Motor neuron (in vitro differentiated cells): ENCODE measurements around the gene BCORL1. TPM values are rescaled to one million over a fixed set of nuclear protein-coding genes. Genes with fewer than 3 reads are reported as not detected.
A peak's percentile ranks its signal among the peaks of the same experiment; 100 is the strongest.

Source experiments
- ATAC-seq, 8 experiments: fragments of 200-7000 bp; cut with Tn5 transposase; replicated peaks in 6 of 8; 2 replicates each; pipeline ENCODE4 v1.8.0; 2021; ENCODE audit warnings: mild to moderate bottlenecking in 8 of 8, moderate library complexity in 8 of 8
- H3K27ac ChIP-seq, 2 donors: fragments of 250-450 bp; sonication (Bioruptor Pico); 2 replicates each; pipeline ENCODE4 v1.9.0; 2021; ENCODE audit warnings: antibody characterized with exemption in 2 of 2, mild to moderate bottlenecking in 2 of 2, moderate library complexity in 1 of 2
- H3K4me1 ChIP-seq, 2 donors: fragments of 250-450 bp; sonication (Bioruptor Pico); replicated peaks in 1 of 2; 2 replicates each; pipeline ENCODE4 v1.6.1; 2021; ENCODE audit warnings: antibody characterized with exemption in 2 of 2, mild to moderate bottlenecking in 2 of 2, moderate library complexity in 1 of 2
- H3K4me3 ChIP-seq, 5 donors: fragments of 250-450 bp; sonication (Bioruptor Pico); 2 replicates each; pipeline ENCODE4 v1.9.0; 2021; ENCODE audit warnings: antibody characterized with exemption in 5 of 5, mild to moderate bottlenecking in 5 of 5, moderate library complexity in 4 of 5
- whole genome bisulfite sequencing, 10 experiments: fragments of 450-650 bp; shearing (Covaris generic); methylation state at CpG; one replicate each; pipeline ENCODE4 v1.0.0; 2022; 5-methylcytosine and 5-hydroxymethylcytosine counted together
- in situ Hi-C, 9 experiments: fragments of 400-800 bp; cut with MboI; loops; one replicate each; pipeline ENCODE4 v1.15.0; 2021; ENCODE audit warnings: low sequenced_read_pairs in 9 of 9, low pct_unique_long_range_greater_than_20kb in 2 of 9; ENCODE audit not compliant: unreplicated experiment in 9 of 9
- total RNA-seq, 8 experiments: library from RNA; unstranded; fragments of 300-600 nt; gene quantifications; 2 replicates each; pipeline versions ENCODE4 v1.2.3 to v1.2.4, GENCODE V29; 2022

The BCORL1 gene
- total RNA-seq, 8 experiments from 2014 or later, result 1.7 to 13.3 (median 5.9) TPM

DNA sequence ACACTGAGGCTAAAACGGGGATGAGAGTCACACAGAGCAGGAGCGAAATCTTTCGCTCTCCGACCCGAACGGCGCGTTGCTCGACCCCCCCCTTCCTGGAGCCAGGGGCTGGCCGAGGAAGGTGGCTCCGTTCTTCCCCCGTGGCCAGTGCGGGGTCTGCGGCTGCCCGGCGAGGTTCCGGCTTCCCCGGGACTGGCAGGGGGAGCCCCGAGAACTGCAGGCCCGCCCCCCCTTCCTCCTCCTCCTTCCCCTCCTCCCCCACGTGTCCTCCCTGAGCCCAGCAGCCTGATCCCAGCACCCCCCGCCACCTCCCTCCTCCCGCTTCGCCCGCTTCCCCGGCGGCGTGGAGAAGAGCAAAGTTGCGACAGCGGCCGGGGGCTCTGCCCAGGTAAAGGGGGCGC lies 2.4 kb upstream of the BCORL1 start:
- WGBS, 10 experiments, result no CpG with 5 or more reads among the region's 32 CpGs
- ATAC-seq, result peak in 2 of 8 experiments; percentile 0 to 1
- Histone ChIP-seq H3K27ac (peak overlapping the region in 1 of 2 donors; percentile 69), H3K4me3 (peak overlapping the region in 1 of 5 donors; percentile 17), H3K4me1 (peaks cover 0 to 7% of the 10 kb centered on the region in 2 donors)
- in situ Hi-C loops, result no loop called here

DNA sequence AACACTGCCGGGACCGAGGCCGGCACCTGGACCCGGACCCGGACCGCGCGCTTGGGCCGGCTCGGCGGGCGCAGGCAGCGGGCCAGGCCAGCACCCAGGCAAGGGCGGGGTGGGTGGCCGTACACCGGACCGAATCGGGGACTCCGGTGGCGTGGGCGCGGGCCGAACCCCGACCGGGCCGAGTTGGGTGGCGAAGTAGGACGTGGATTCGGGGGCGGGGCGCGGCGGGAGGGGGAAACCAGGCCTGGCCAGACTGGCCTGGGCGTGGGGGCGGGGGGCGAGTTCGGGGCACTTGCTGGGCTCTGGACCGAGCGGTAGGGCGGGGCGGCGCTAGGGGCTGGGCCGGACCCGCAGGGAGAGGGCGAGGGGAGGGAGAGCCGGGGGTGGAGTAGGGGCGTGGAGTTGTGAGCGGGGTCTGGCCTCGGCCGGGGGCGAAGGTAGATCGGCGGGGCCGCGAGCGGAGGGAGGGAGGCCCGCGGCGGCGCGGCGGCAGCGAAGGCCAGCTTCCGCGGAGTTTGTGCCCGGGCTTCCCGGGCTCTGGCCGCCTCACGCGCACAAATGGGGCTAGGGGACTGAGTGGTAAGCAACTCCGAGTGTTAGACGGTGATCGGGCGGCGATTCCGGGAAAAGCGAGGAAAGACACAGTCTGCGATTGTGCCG lies 1.8 kb upstream of the BCORL1 start:
- WGBS, 10 experiments, result no CpG with 5 or more reads among the region's 79 CpGs
- in situ Hi-C loops, result no loop called here
- ATAC-seq, result peak in 6 of 8 experiments; percentile 1 to 30 (median 11)
- Histone ChIP-seq H3K4me1 (peaks cover 0 to 11% of the 10 kb centered on the region in 2 donors), H3K4me3 (peak overlapping the region in 1 of 5 donors; percentile 17), H3K27ac (peak overlapping the region in 1 of 2 donors; percentile 50)

DNA sequence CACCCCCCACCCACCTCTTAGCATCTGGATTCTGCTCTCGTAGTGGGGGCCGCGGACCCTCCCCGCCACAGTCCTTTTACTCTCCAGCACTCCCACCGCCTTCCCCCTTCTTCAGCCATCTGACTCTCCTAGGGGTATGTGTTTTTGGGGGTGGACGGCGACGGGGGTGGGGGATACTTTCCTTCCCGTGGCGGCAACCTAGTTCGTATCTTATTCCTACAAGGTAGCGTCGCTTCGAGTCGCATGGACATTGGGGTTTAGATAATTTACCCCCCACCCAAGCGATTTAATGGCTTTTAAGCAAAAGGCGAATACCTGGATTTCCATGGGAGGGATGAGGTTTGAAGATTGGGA lies 1.3 kb upstream of the BCORL1 start:
- Histone ChIP-seq H3K4me1 (peaks cover 0 to 11% of the 10 kb centered on the region in 2 donors), H3K4me3 (peak overlapping the region in 1 of 5 donors; percentile 17), H3K27ac (no peak overlapping the region)
- in situ Hi-C loops, result no loop called here
- ATAC-seq, result no peak
- WGBS, 10 experiments, result 18% methylated on average over 7 of the region's 17 CpGs; no CpG with 5 or more reads in 9 of the 10 experiments

DNA sequence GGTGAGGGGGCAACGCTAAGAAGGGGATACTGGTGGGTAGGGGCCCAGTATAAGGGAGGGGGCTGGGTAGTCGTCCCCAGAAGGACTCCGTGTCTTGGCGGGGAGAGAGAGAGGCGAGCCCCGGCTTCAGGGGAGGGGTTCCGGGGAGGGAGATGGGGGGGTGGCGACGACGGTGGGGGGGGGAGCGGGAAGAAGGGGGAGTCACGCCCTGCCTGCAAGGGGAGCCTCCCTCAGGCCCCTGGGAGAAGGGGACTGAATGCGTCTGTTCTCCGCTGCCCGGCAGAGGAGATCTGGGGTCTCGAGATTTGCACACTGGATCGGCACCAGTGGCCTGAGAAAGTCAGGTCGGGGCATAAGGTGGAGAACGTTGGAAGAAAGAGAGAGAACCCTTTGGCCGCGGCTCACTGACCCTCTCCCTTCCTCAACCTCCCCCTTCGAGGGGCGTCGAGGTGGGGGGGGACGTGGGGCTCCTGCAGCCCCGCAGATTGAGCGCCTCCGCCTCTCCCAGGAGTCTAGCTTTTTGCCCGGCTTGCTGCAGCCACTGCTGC lies 609 bp upstream of the BCORL1 start:
- no peak for ATAC-seq
- H3K27ac ChIP-seq, result peak overlapping the region in 1 of 2 donors; percentile 43
- peak overlapping the region in 1 of 5 donors; percentile 17 for H3K4me3 ChIP-seq
- no CpG with 5 or more reads among the region's 29 CpGs for WGBS, 10 experiments
- peaks cover 0 to 11% of the 10 kb centered on the region in 2 donors for H3K4me1 ChIP-seq
- in situ Hi-C loops, result no loop called here

DNA sequence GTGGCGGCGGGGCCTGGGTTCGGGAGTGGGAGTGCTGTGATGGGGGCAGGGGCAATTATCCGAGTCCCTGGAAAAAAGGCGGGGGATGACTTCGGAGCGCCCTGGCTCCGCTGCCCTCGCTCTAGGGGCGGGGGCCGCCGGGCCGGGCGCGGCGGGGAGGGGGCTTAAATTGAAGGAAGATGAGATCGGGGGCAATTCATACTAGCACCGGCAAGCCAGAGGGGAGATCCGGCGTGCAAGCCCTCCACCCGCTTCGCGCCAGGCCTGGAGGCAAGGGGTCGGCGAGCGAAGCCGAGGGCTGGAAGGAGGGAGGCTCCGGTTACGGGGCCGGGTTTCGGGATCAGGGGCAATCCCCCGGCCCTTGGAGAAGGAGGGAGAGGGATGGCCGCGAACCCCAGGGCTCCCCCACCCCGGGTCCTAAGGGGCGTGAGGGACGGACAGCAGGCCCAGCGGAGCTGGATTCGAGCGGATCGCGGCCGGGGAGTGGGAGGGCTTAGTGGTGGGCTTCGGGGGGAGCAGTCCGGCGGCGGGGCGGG lies 1.2 kb downstream of the BCORL1 start:
- H3K4me3 ChIP-seq, result no peak overlapping the region
- in situ Hi-C loops, result no loop called here
- peak in 6 of 8 experiments; percentile 1 to 25 (median 12) for ATAC-seq
- H3K27ac ChIP-seq, result no peak overlapping the region
- no CpG with 5 or more reads among the region's 48 CpGs for WGBS, 10 experiments
- H3K4me1 ChIP-seq, result peaks cover 0 to 11% of the 10 kb centered on the region in 2 donors

DNA sequence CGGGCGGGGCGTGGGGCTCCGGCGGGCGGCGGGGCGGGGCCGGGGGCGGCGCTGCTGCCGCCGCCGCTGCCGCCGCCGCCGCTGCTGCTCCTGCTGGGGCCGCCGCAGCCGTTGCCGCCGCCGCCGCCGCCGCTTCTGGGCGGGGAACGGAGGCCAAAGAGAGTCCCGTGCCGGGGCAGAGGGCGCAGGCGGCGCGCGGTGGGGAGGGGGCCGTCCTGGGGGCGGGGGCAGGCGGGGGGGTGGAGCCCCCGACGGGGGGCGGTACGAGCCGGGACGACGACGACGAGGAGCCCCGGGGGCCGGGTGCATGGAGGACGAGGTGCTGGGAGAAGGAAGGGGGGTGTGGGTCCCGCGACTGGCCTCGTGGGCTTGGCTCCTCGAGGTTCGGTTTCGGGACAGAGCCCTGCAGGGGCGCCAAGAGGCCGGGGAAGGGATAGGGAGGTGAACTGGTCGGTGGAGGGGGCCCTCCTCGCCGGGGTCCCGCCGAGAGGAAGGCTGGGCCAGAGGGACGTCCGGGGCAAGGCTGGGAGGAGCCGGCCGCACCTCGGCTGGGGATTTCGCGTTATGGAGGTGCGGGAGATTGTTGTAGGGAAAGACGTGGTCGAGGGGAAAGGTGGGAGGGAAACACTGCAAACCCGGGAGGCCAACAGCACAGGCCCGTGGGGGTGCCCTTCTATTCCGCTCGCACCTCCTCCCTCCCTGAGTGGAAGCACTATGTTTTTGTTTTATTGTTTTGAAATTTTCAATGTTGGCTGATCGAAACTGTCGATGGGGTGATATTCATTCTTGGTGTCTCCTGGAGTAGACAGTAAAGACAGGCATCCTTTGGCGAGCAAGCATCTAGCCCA lies 1.9 kb downstream of the BCORL1 start:
- WGBS, 10 experiments, result 5 to 38% methylated on average over 3 of the region's 81 CpGs; no CpG with 5 or more reads in 8 of the 10 experiments
- Histone ChIP-seq H3K4me1 (peaks cover 0 to 11% of the 10 kb centered on the region in 2 donors), H3K27ac (peak overlapping the region in 1 of 2 donors; percentile 46), H3K4me3 (no peak overlapping the region)
- in situ Hi-C loops, result no loop called here
- peak; percentile 2 to 9 (median 3) for ATAC-seq

DNA sequence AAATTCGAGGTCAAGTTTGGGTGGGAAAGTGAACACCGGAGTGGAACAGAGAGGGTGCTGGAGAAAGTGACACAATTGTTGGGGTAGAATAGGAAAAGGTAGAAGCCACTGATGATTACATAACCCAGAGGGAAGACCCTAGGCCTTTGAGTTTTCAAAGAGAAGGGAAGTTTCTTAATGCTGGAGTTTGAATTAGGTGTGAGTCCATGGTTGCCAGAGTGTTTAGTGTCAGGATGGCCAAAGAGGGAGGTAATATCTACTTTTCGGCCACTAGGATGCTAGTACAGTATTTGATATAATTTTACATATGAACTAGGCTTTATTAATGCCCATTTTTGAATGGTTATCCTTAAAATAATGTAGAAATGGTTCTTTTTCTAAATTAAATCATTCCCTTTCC lies 5.4 kb downstream of the BCORL1 start:
- no peak overlapping the region for H3K4me3 ChIP-seq
- H3K27ac ChIP-seq, result no peak overlapping the region
- no peak for ATAC-seq
- 0 to 80% (median 53%) methylated on average over 1 to 3 of the region's 3 CpGs; no CpG with 5 or more reads in 6 of the 10 experiments for WGBS, 10 experiments
- peaks cover 0 to 5% of the 10 kb centered on the region in 2 donors for H3K4me1 ChIP-seq
- in situ Hi-C loops, result no loop called here

DNA sequence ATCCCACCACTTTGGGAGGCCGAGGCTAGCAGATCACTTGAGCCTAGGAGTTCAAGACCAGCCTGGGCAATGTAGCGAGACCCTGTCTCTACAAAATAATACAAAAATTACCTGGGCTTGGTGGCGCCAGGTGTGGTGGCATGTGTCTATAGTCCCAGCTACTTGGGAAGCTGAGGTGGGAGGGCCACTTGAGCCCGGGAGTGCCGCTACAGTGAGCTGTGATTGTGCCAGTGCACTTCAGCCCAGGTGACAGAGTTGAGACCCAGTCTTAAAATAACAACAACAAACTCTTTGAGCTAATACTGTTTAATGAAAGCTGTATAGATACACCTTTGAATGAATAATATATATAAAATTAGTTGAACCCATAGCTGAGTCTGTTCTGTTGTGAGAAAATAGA lies 9.7 kb downstream of the BCORL1 start:
- H3K27ac ChIP-seq, result no peak overlapping the region
- no peak overlapping the region for H3K4me3 ChIP-seq
- H3K4me1 ChIP-seq, result no peaks in the 10 kb centered on the region
- in situ Hi-C loops, result no loop called here
- WGBS, 10 experiments, result 72 to 93% methylated on average over 3 of the region's 5 CpGs; no CpG with 5 or more reads in 8 of the 10 experiments
- ATAC-seq, result no peak

DNA sequence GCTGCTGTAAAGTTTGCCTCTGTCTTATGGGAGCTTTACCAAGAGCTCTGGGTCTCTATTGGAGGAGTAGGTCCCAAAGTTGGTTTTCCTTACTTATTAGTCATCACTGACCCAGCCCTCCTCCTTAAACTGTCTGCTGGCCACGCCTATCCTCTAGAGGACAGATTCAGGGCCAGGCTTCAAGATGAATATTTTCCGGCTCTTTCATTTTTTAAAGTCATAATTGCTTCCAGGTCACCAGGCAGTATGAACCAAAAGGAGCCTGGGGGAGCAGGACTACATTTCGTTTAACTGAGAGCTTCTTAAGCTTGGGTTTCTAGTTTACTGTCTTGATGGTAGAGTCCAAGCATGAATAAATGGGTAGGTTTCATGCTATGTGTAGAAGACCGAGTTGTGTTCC lies 13.7 kb downstream of the BCORL1 start:
- H3K27ac ChIP-seq, result no peak overlapping the region
- no peak overlapping the region for H3K4me3 ChIP-seq
- H3K4me1 ChIP-seq, result no peaks in the 10 kb centered on the region
- ATAC-seq, result peak in 3 of 8 experiments; percentile 82 to 99 (median 94)
- WGBS, 10 experiments, result 0 to 100% (median 73%) methylated on average over 1 to 4 of the region's 4 CpGs; no CpG with 5 or more reads in 4 of the 10 experiments
- in situ Hi-C loops, result no loop called here

DNA sequence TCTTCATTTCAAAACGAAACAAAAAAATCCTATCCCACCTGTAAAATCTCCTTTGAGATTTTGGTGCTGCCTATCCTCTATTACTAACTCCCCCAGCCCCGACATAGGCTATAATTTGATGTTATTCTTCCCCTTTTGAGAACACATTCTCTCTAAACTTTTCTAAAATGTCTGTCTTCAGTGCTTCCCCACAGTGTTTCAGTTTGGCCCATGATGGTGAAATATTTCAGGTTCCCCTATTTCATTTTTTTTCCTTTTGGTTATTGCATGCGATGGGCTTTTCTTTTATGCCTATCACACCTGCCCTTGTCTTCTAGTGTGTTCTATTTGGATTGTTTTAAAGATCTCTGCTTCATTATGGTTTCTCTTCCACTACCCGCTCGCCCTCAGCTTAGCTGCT lies 14.7 kb downstream of the BCORL1 start:
- Histone ChIP-seq H3K27ac (no peak overlapping the region), H3K4me3 (no peak overlapping the region), H3K4me1 (no peaks in the 10 kb centered on the region)
- in situ Hi-C loops, result no loop called here
- no peak for ATAC-seq
- WGBS, 10 experiments, result 44 to 100% (median 75%) methylated on average over 1 to 3 of the region's 5 CpGs; no CpG with 5 or more reads in 3 of the 10 experiments

DNA sequence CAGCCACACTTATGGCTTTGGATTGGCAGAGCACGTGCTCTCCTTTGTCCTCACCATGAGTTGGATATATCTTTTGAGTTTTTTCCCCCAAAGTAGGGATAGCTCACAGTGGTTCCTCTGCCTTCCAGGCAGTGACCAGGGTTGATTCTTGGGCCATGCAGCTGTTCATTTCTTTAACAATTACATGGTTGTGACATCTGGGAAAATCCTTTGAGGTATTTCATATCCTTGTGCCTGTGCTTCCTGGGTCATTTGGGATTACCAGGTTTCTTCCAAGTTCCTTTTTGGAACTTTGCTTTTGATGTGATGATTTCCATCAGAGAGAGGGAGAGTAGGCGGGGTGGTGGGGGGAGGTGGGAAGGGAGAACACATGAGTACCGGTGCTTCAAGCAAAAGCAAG lies 15.6 kb downstream of the BCORL1 start:
- H3K4me3 ChIP-seq, result no peak overlapping the region
- H3K27ac ChIP-seq, result no peak overlapping the region
- no peaks in the 10 kb centered on the region for H3K4me1 ChIP-seq
- ATAC-seq, result no peak
- in situ Hi-C loops, result no loop called here
- 50 to 100% (median 60%) methylated on average over 1 to 3 of the region's 3 CpGs; no CpG with 5 or more reads in 5 of the 10 experiments for WGBS, 10 experiments

DNA sequence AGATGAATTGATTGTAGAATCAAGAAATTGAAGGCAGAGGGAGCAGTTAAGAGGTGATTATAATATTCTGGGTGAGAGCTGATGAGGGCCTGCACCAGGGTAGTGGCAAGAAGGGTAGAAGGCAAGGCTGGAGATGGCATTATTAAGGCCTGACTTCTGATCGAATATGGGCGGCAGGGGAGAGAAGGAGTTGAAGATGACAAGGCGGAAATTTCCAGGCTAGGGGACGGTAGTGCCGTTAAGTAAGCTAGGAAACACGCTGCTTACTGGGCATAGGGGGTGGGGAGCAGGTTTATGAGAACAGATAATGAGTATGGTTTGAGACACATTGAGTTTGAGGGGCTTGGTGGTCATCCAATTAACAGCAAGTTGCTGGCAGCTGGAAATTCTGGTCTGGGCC lies 19.5 kb downstream of the BCORL1 start:
- Histone ChIP-seq H3K4me3 (no peak overlapping the region), H3K27ac (no peak overlapping the region), H3K4me1 (peaks cover 0 to 12% of the 10 kb centered on the region in 2 donors)
- no peak for ATAC-seq
- 33 to 78% (median 64%) methylated on average over 3 to 4 of the region's 6 CpGs; no CpG with 5 or more reads in 6 of the 10 experiments for WGBS, 10 experiments
- in situ Hi-C loops, result no loop called here

DNA sequence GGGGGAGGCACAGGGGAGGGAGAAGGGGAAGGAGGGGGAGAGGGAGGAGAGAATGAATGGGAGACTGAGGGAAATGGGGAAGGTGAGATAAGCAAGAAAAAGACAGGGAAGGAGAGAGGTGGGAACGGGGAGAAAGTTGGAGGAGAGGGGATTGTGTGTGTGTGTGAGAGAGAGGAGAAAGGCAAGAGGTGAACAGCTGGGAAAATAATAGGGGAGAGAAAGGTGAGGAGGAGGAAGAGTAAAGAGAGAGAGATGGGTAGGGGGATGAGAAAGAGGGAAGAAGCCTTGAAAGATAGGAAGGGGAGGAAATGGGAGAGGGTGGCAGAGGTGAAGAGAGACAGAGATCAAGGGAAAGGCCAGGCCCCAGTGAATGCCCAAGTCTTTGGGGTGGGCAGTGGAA lies 20.1 kb downstream of the BCORL1 start:
- Histone ChIP-seq H3K27ac (no peak overlapping the region), H3K4me3 (no peak overlapping the region), H3K4me1 (peaks cover 0 to 12% of the 10 kb centered on the region in 2 donors)
- in situ Hi-C loops, result no loop called here
- 35 to 63% methylated on average over 1 of the region's 1 CpG; no CpG with 5 or more reads in 8 of the 10 experiments for WGBS, 10 experiments
- ATAC-seq, result no peak
